Neural cell (in vitro differentiated cells): ENCODE results near the gene TCEAL9.

Experiments used
- CTCF ChIP-seq: fragments of 450-650 bp; IDR thresholded peaks from 2 replicates; pipeline ENCODE4 v1.5.1; 2014; ENCODE audit warnings: antibody characterized with exemption, mild to moderate bottlenecking, moderate library complexity; ENCODE audit not compliant: poor library complexity, severe bottlenecking
- EZH2 ChIP-seq: fragments of 200-600, 300-800 bp; shearing (Covaris generic), sonication (generic); IDR thresholded peaks from 2 replicates; pipeline ENCODE4 v1.6.1; 2014; ENCODE audit warnings: antibody characterized with exemption, low read length, borderline replicate concordance, mild to moderate bottlenecking; ENCODE audit not compliant: insufficient read depth, poor library complexity, severe bottlenecking
- POLR2AphosphoS5 ChIP-seq: IDR thresholded peaks from 2 replicates; pipeline ENCODE4 v1.6.1; 2012
- REST ChIP-seq: IDR thresholded peaks from 2 replicates; pipeline ENCODE4 v1.6.1; 2012; ENCODE audit warnings: borderline replicate concordance
- TAF1 ChIP-seq: IDR thresholded peaks from 2 replicates; pipeline ENCODE4 v1.6.1; 2012; ENCODE audit warnings: low read depth

- TF ChIP-seq CTCF (no peak), EZH2 (no peak), POLR2AphosphoS5 (no peak), REST (no peak), TAF1 (no peak)
These were observed 4.6 kb downstream of the TCEAL9 start for GRCh38 chrX:103360916-103361315.
